HCT116 (cell line): ENCODE measurements around the gene TMEM239. TPM values are rescaled to one million over a fixed set of nuclear protein-coding genes. Genes with fewer than 3 reads are reported as not detected.

Experiments used
- ATAC-seq: fragments of 200-7000 bp; cut with Tn5 transposase; 2 replicates; pipeline ENCODE4 v1.9.1; 2020; ENCODE audit warnings: mild to moderate bottlenecking, moderate library complexity
- BruUV-seq: library from RNA; stranded (reverse); fragments of 400-500 nt; replicated peaks from 2 replicates; lab custom pipeline; 2021; lab: Mats Ljungman, UMichigan
- CTCF ChIA-PET: fragments of 300-600 bp; sonication (Branson Sonifier 250); formaldehyde crosslinking; loops from one replicate; lab custom pipeline; 2021; ENCODE audit warnings: antibody characterized with exemption; lab: Charles Lee
- POLR2A ChIA-PET: fragments of 300-600, 350-600 bp; sonication (Branson Sonifier 250); formaldehyde crosslinking; loops from one replicate; lab custom pipeline; 2021; ENCODE audit warnings: antibody characterized with exemption; lab: Charles Lee
- RAD21 ChIA-PET, 2 experiments: fragments of 300-600 bp; sonication (Branson Sonifier 250); formaldehyde crosslinking; loops; one replicate each; lab custom pipeline; 2023; ENCODE audit warnings: low total read pairs in 2 of 2; ENCODE audit not compliant: uncharacterized antibody in 2 of 2, unreplicated experiment in 2 of 2, low non-redundant PET in 1 of 2; lab: Charles Lee
- DNase-seq: peaks from one replicate; pipeline ENCODE4 v3.0.0-alpha.2; 2010; ENCODE audit warnings: low read depth, low spot score
- H2AFZ ChIP-seq: fragments of 200-600 bp; shearing (Covaris generic), sonication (generic); 2 replicates; pipeline ENCODE4 v1.6.1; 2017; ENCODE audit warnings: low read depth, mixed run types, mixed read lengths, antibody characterized with exemption, low read length; ENCODE audit not compliant: poor library complexity, severe bottlenecking
- H3K27ac ChIP-seq: 2 replicates; pipeline ENCODE4 v1.5.1; 2012; ENCODE audit warnings: low read depth, low read length
- H3K27me3 ChIP-seq: fragments of 200-600 bp; sonication (generic); 2 replicates; pipeline ENCODE4 v1.6.1; 2016; ENCODE audit warnings: mixed run types, low read length, mixed read lengths; ENCODE audit not compliant: insufficient read depth
- H3K36me3 ChIP-seq, 2 experiments: fragments of 200-500 bp in 1 of 2; fragments of 200-600 bp in 1 of 2; sonication (Bioruptor generic) in 1 of 2; sonication (generic) in 1 of 2; 2 replicates each; pipeline versions ENCODE4 v1.5.1 to v1.6.1; 2014 to 2016; ENCODE audit warnings: low read length in 2 of 2, inconsistent platforms in 1 of 2, mixed read lengths in 1 of 2, mixed run types in 1 of 2; ENCODE audit not compliant: insufficient read depth in 2 of 2, control insufficient read depth in 1 of 2
- H3K4me1 ChIP-seq, 2 experiments: fragments of 200-600 bp in 1 of 2; sonication (generic) in 1 of 2; 2 replicates each; pipeline versions ENCODE4 v1.5.1 to v1.6.1; 2012 to 2017; ENCODE audit warnings: low read length in 2 of 2, inconsistent platforms in 1 of 2, mild to moderate bottlenecking in 1 of 2, mixed read lengths in 1 of 2, mixed run types in 1 of 2, moderate library complexity in 1 of 2; ENCODE audit not compliant: insufficient read depth in 2 of 2, control insufficient read depth in 1 of 2
- H3K4me2 ChIP-seq: fragments of 200-600 bp; sonication (generic); 2 replicates; pipeline ENCODE4 v1.6.1; 2017; ENCODE audit warnings: mixed run types, low read length, mixed read lengths
- H3K4me3 ChIP-seq, 2 experiments: fragments of 200-600 bp in 1 of 2; sonication (generic) in 1 of 2; replicated peaks in 1 of 2; 2 replicates each; pipeline ENCODE4 v1.5.1; 2011 to 2016; ENCODE audit warnings: low read length in 2 of 2, control low read depth in 1 of 2, low read depth in 1 of 2, mild to moderate bottlenecking in 1 of 2, mixed read lengths in 1 of 2, mixed run types in 1 of 2
- H3K79me2 ChIP-seq: fragments of 200-600 bp; sonication (generic); 2 replicates; pipeline ENCODE4 v1.6.1; 2017; ENCODE audit warnings: mild to moderate bottlenecking, mixed run types, low read length, moderate library complexity, mixed read lengths; ENCODE audit not compliant: insufficient read depth
- H3K9ac ChIP-seq: fragments of 200-600 bp; sonication (generic); 2 replicates; pipeline ENCODE4 v1.6.1; 2016; ENCODE audit warnings: low read length, mixed read lengths
- H3K9me2 ChIP-seq: fragments of 200-600 bp; sonication (generic), shearing (Covaris generic); 2 replicates; pipeline ENCODE4 v1.6.1; 2017; ENCODE audit warnings: mixed run types, mild to moderate bottlenecking, moderate library complexity; ENCODE audit not compliant: insufficient read depth
- H3K9me3 ChIP-seq, 2 experiments: fragments of 200-500 bp in 1 of 2; fragments of 200-600 bp in 1 of 2; sonication (Bioruptor generic) in 1 of 2; sonication (generic) in 1 of 2; 2 replicates each; pipeline ENCODE4 v1.6.1; 2014 to 2017; ENCODE audit warnings: low read length in 2 of 2, mixed read lengths in 2 of 2, inconsistent platforms in 1 of 2, low read depth in 1 of 2, mild to moderate bottlenecking in 1 of 2, mixed run types in 1 of 2, moderate library complexity in 1 of 2; ENCODE audit not compliant: control insufficient read depth in 1 of 2, insufficient read depth in 1 of 2
- H4K20me1 ChIP-seq: fragments of 200-600 bp; sonication (generic), shearing (Covaris generic); 2 replicates; pipeline ENCODE4 v1.6.1; 2017; ENCODE audit warnings: mixed run types, mild to moderate bottlenecking, moderate library complexity; ENCODE audit not compliant: insufficient read depth
- CBX3 ChIP-seq: IDR thresholded peaks from 2 replicates; pipeline ENCODE4 v1.6.1; 2012; ENCODE audit warnings: low read depth
- CEBPB ChIP-seq: IDR thresholded peaks from 2 replicates; pipeline ENCODE4 v1.6.1; 2012; ENCODE audit warnings: low read depth
- EGR1 ChIP-seq: IDR thresholded peaks from 2 replicates; pipeline ENCODE4 v1.6.1; 2012; ENCODE audit warnings: low read depth
- ELF1 ChIP-seq: IDR thresholded peaks from 2 replicates; pipeline ENCODE4 v1.6.1; 2012; ENCODE audit warnings: low read depth, borderline replicate concordance
- EZH2 ChIP-seq: fragments of 200-600 bp; sonication (generic); IDR thresholded peaks from 2 replicates; pipeline ENCODE4 v1.6.1; 2017; ENCODE audit warnings: antibody characterized with exemption, mixed run types
- EZH2phosphoT487 ChIP-seq: fragments of 200-600 bp; IDR thresholded peaks from 2 replicates; pipeline ENCODE4 v1.6.1; 2018; ENCODE audit warnings: antibody characterized with exemption, borderline replicate concordance
- FOSL1 ChIP-seq: IDR thresholded peaks from 2 replicates; pipeline ENCODE4 v1.6.1; 2012; ENCODE audit warnings: low read depth
- MAX ChIP-seq: IDR thresholded peaks from 2 replicates; pipeline ENCODE4 v1.6.1; 2012
- POLR2A ChIP-seq: IDR thresholded peaks from 2 replicates; pipeline ENCODE4 v1.7.0; 2011; ENCODE audit warnings: borderline replicate concordance; ENCODE audit not compliant: insufficient read depth, insufficient read length; ENCODE audit errors: extremely low read depth
- RAD21 ChIP-seq: IDR thresholded peaks from 2 replicates; pipeline ENCODE4 v1.6.1; 2012; ENCODE audit warnings: low read depth, mild to moderate bottlenecking
- SIN3A ChIP-seq: IDR thresholded peaks from 2 replicates; pipeline ENCODE4 v1.6.1; 2012; ENCODE audit warnings: low read depth
- SP1 ChIP-seq: IDR thresholded peaks from 2 replicates; pipeline ENCODE4 v1.6.1; 2012; ENCODE audit warnings: low read depth
- YY1 ChIP-seq: IDR thresholded peaks from 2 replicates; pipeline ENCODE4 v1.6.1; 2011; ENCODE audit warnings: low read length, low read depth, moderate library complexity, mild to moderate bottlenecking; ENCODE audit not compliant: insufficient replicate concordance; ENCODE audit errors: extremely low read depth
- ZNF274 ChIP-seq: fragments of 200-500 bp; sonication (Bioruptor generic); IDR thresholded peaks from 2 replicates; pipeline ENCODE4 v1.6.1; 2014; ENCODE audit warnings: mild to moderate bottlenecking, low read depth, low read length, inconsistent platforms
- intact Hi-C: fragments of 100-400 bp; cut with micrococcal nuclease; formaldehyde crosslinking; loops from 2 replicates; pipeline ENCODE4 v1.10.0; 2022
- total RNA-seq: library from RNA; stranded (reverse); gene quantifications from one replicate; pipeline ENCODE4 v1.2.1, GENCODE V29; 2021; ENCODE audit not compliant: unreplicated experiment
- TF ChIP-seq, protein P1 (sequence below): IDR thresholded peaks from 2 replicates; pipeline ENCODE4 v1.6.1; 2012; ENCODE audit warnings: low read depth

TMEM239 gene
- total RNA-seq, 1 experiment from 2014 or later: not detected

DNA sequence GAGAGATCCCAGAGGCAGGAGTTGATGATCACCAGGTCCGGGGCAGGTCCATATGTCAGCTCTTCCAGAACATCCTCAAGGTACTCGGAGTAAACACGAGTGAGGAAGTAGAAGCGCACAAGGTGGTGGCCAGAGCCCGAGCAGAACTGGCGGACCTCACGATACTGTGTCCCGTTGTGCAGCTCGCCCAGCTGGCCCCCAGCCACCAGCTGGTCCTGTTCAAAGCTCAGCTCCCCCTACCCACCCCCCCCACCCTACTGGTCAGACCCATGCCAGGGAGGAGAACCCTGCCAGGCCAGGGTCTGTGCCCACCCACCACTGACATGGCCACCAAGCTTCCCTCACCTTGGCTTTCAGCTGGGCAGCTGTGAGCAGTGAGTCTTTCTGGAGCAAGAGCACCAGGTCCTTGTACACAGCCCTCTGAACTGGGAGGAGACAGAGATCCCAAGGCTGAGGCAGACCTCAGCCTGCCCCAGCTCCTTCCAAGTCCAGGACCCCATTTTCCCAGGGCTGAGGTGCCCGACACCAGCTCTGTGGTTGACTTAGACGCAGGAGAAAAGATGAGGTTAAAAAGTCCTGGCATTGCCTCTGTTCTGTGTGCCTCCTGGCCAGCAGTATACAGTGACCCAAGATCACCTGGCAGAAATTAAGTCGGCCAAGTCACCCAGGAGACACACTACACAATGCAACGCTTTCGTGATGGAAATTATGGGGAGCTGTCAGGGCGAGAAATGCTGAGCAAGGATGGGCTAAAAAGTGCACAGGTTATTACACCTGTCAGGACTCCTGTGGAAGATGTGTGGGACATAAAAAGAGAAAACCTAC is 22.9 kb downstream of the TMEM239 start (continued):
- TF ChIP-seq YY1 (no peak), FOSL1 (no peak), POLR2A (no peak), CEBPB (no peak), ELF1 (no peak), EZH2 (no peak), SP1 (no peak), CBX3 (no peak), RAD21 (no peak)
- TF ChIP-seq, all 23 proteins: peak for 0

DNA sequence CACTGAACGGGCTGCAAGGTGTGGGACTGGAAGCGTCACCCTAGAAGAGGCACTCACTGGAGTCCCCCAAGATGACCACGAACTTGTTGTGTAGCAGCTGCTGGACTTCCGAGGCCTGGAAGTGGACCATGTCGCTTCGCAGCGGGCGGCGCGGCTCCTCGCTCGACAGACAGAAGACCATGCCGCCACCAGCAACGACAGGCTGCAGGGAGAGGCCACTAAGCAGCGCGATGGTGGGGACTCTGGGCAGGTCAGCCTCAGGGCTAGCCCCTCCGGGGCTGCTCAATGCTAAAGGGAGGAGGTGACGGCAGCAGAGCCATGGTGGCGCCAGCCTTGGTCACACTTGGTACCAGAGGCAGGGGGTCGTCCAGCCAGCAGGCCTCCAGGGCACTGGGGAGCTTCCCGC is 23.6 kb downstream of the TMEM239 start:
- Histone ChIP-seq H3K27me3 (no peaks in the 10 kb centered on the region), H3K4me3 (peak overlapping the region; percentile 73 to 96), H3K4me1 (peaks cover 13 to 20% of the 10 kb centered on the region in 2 experiments; a peak in 3 of 4 replicates), H3K36me3 (no peaks in the 10 kb centered on the region), H3K4me2 (peak overlapping the region; percentile 98), H3K9me2 (no peaks in the 10 kb centered on the region), H3K9ac (peak overlapping the region; percentile 81), H3K9me3 (no peaks in the 10 kb centered on the region), H4K20me1 (no peaks in the 10 kb centered on the region), H2AFZ (no peak overlapping the region), H3K27ac (peak overlapping the region; percentile 97; the same call in 1 of the 2 replicates), H3K79me2 (peaks cover 12% of the 10 kb centered on the region)
- TF ChIP-seq YY1 (no peak), MAX (no peak), SIN3A (no peak), ZNF274 (no peak), EZH2phosphoT487 (no peak), POLR2A (no peak), RAD21 (no peak), CBX3 (no peak), EGR1 (no peak)
- TF ChIP-seq, protein P1, sequence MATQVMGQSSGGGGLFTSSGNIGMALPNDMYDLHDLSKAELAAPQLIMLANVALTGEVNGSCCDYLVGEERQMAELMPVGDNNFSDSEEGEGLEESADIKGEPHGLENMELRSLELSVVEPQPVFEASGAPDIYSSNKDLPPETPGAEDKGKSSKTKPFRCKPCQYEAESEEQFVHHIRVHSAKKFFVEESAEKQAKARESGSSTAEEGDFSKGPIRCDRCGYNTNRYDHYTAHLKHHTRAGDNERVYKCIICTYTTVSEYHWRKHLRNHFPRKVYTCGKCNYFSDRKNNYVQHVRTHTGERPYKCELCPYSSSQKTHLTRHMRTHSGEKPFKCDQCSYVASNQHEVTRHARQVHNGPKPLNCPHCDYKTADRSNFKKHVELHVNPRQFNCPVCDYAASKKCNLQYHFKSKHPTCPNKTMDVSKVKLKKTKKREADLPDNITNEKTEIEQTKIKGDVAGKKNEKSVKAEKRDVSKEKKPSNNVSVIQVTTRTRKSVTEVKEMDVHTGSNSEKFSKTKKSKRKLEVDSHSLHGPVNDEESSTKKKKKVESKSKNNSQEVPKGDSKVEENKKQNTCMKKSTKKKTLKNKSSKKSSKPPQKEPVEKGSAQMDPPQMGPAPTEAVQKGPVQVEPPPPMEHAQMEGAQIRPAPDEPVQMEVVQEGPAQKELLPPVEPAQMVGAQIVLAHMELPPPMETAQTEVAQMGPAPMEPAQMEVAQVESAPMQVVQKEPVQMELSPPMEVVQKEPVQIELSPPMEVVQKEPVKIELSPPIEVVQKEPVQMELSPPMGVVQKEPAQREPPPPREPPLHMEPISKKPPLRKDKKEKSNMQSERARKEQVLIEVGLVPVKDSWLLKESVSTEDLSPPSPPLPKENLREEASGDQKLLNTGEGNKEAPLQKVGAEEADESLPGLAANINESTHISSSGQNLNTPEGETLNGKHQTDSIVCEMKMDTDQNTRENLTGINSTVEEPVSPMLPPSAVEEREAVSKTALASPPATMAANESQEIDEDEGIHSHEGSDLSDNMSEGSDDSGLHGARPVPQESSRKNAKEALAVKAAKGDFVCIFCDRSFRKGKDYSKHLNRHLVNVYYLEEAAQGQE: no peak
- POLR2A ChIA-PET: no interaction called here
- ATAC-seq (no peak), DNase-seq (no peak)
- intact Hi-C loops: no loop called here
- no TSS peak for BruUV-seq
- CTCF ChIA-PET: no interaction called here
- RAD21 ChIA-PET: no interaction called here
